GM23248 (cell line): ENCODE results near the gene TP53TG3B. TPM values are rescaled to one million over a fixed set of nuclear protein-coding genes. Genes with fewer than 3 reads are reported as not detected.
"Not testable (repeated sequence)": the region's sequence is repeated elsewhere in the genome, so short reads cannot be mapped to it uniquely, and the experiment has no call there.

Experiments used
- DNase-seq: peaks from one replicate; pipeline ENCODE4 v3.0.0-alpha.2; 2015
- H2AFZ ChIP-seq: fragments of 200-600 bp; sonication (generic); 2 replicates; pipeline ENCODE4 v1.6.1; 2016; ENCODE audit warnings: antibody characterized with exemption
- H3F3A ChIP-seq: fragments of 200-600 bp; sonication (generic); 2 replicates; pipeline ENCODE4 v1.6.1; 2016; ENCODE audit warnings: mild to moderate bottlenecking, antibody characterized with exemption, mixed run types; ENCODE audit not compliant: insufficient read depth
- H3K27ac ChIP-seq: fragments of 200-600 bp; sonication (generic); 2 replicates; pipeline ENCODE4 v1.5.1; 2016; ENCODE audit warnings: mild to moderate bottlenecking
- H3K27me3 ChIP-seq: fragments of 200-600 bp; sonication (generic); replicated peaks from 2 replicates; pipeline ENCODE4 v1.6.1; 2016; ENCODE audit warnings: mild to moderate bottlenecking; ENCODE audit not compliant: insufficient read depth
- H3K36me3 ChIP-seq: fragments of 200-600 bp; sonication (generic); 2 replicates; pipeline ENCODE4 v1.6.1; 2016; ENCODE audit warnings: low read depth, mild to moderate bottlenecking
- H3K4me1 ChIP-seq: fragments of 200-600 bp; sonication (generic); 2 replicates; pipeline ENCODE4 v1.6.1; 2016; ENCODE audit warnings: mild to moderate bottlenecking; ENCODE audit not compliant: insufficient read depth
- H3K4me2 ChIP-seq: fragments of 200-600 bp; sonication (generic); one replicate; pipeline ENCODE4 v1.6.1; 2016; ENCODE audit warnings: mild to moderate bottlenecking; ENCODE audit not compliant: unreplicated experiment
- H3K4me3 ChIP-seq: fragments of 200-600 bp; sonication (generic); 2 replicates; pipeline ENCODE4 v1.5.1; 2016; ENCODE audit warnings: mild to moderate bottlenecking
- H3K79me2 ChIP-seq: fragments of 200-600 bp; sonication (generic); 2 replicates; pipeline ENCODE4 v1.6.1; 2016; ENCODE audit warnings: mild to moderate bottlenecking; ENCODE audit not compliant: insufficient read depth
- H3K9ac ChIP-seq: fragments of 200-600 bp; sonication (generic); 2 replicates; pipeline ENCODE4 v1.6.1; 2016; ENCODE audit warnings: mild to moderate bottlenecking
- H3K9me2 ChIP-seq: fragments of 200-600 bp; sonication (generic); 2 replicates; pipeline ENCODE4 v1.6.1; 2016; ENCODE audit warnings: mixed run types, mild to moderate bottlenecking, moderate library complexity; ENCODE audit not compliant: insufficient read depth
- H3K9me3 ChIP-seq: fragments of 200-600 bp; sonication (generic); one replicate; pipeline ENCODE4 v1.6.1; 2017; ENCODE audit warnings: low read depth
- H4K20me1 ChIP-seq: fragments of 200-600 bp; sonication (generic); 2 replicates; pipeline ENCODE4 v1.6.0; 2016; ENCODE audit not compliant: insufficient read depth
- WGBS, 2 experiments: methylation state at CpG; one replicate each; pipeline ENCODE4 v1.1.6; 2015 to 2017; ENCODE audit warnings: low lambda C conversion rate in 2 of 2, low coverage in 1 of 2; ENCODE audit errors: missing lambda C conversion rate in 2 of 2; 5-methylcytosine and 5-hydroxymethylcytosine counted together
- in situ Hi-C: fragments of 300-500 bp; cut with MboI; formaldehyde crosslinking; loops from 2 replicates; pipeline ENCODE4 v1.15.0; 2020
- polyA plus RNA-seq: library from polyadenylated mRNA; unstranded; fragments of >200 nt; fragmentation: Nextera tagmentation; extraction: Ambion mirVana; gene quantifications from 2 replicates; pipeline ENCODE4 v1.2.1, GENCODE V29; 2016
- total RNA-seq: library from RNA; depleted of rRNA; stranded (reverse); fragments of >200 nt; shearing (Covaris generic); gene quantifications from 2 replicates; pipeline ENCODE4 v1.2.3, GENCODE V29; 2014; rRNA removed

The TP53TG3B gene
- total RNA-seq (not detected in 2 replicates), polyA plus RNA-seq (not detected in 2 replicates)

- H3K36me3 ChIP-seq, H4K20me1 ChIP-seq, H3K27me3 ChIP-seq, DNase-seq, H3F3A ChIP-seq, H3K27ac ChIP-seq, H3K4me3 ChIP-seq, H2AFZ ChIP-seq, in situ Hi-C loops, H3K9ac ChIP-seq, H3K4me1 ChIP-seq, H3K4me2 ChIP-seq, H3K9me3 ChIP-seq, H3K79me2 ChIP-seq, H3K9me2 ChIP-seq: not testable (repeated sequence)
- no CpG with 5 or more reads among the region's 25 CpGs for WGBS, 2 experiments
Measured at GRCh38 chr16:33360541-33360940, at the start of gene TP53TG3B. TP53TG3B (plus strand) TSS chr16:33360841; CDS start chr16:33360909, 68 bp downstream.

DNA sequence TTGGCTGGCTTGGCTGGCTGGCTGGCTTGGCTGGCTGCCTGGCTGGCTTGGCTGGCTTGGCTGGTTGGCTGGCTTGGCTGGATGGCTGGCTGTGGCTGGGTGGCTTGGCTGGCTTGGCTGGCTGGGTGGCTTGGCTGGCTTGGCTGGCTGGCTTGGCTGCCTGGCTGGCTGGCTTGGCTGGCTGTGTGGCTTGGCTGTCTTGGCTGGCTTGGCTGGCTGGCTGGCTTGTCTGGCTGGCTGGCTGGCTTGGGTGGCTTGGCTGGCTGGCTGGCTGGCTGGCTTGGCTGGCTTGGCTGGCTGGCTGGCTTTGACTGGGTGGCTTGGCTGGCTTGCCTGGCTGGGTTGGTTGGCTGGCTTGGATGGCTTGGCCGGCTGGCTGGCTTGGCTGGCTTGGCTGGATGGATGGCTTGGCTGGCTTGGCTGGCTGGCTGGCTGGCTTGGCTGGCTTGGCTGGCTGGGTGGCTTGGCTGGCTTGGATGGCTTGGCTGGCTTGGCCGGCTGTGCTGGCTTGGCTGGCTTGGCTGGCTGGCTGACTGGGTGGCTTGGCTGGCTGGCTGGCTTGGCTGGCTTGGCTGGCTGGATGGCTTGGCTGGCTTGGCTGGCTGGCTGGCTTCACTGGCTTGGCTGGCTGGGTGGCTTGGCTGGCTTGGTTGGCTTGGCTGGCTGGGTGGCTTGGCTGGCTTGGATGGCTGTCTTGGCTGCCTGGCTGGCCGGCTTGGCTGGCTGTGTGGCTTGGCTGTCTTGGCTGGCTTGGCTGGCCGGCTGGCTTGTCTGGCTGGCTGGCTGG lies 24.2 kb upstream of the TP53TG3B start:
- H3K4me1 ChIP-seq, H3K36me3 ChIP-seq, H3K4me3 ChIP-seq, DNase-seq, H3K27ac ChIP-seq, in situ Hi-C loops, H3K79me2 ChIP-seq, H3K4me2 ChIP-seq, H3K9me2 ChIP-seq, H2AFZ ChIP-seq, H3K27me3 ChIP-seq, H4K20me1 ChIP-seq, H3K9me3 ChIP-seq, H3K9ac ChIP-seq, H3F3A ChIP-seq: not testable (repeated sequence)
- 32 to 42% methylated on average over 4 of the region's 4 CpGs for WGBS, 2 experiments

GRCh38 chr16:33337627-33338542 lies 22.8 kb upstream of the TP53TG3B start:
- H3F3A ChIP-seq, H3K4me2 ChIP-seq, H3K9ac ChIP-seq, H3K27ac ChIP-seq, H3K36me3 ChIP-seq, H3K9me3 ChIP-seq, H3K4me1 ChIP-seq, H4K20me1 ChIP-seq, H3K79me2 ChIP-seq, H3K4me3 ChIP-seq, H2AFZ ChIP-seq, H3K9me2 ChIP-seq, in situ Hi-C loops, H3K27me3 ChIP-seq, DNase-seq: not testable (repeated sequence)
- 36 to 45% methylated on average over 5 of the region's 5 CpGs for WGBS, 2 experiments

DNA sequence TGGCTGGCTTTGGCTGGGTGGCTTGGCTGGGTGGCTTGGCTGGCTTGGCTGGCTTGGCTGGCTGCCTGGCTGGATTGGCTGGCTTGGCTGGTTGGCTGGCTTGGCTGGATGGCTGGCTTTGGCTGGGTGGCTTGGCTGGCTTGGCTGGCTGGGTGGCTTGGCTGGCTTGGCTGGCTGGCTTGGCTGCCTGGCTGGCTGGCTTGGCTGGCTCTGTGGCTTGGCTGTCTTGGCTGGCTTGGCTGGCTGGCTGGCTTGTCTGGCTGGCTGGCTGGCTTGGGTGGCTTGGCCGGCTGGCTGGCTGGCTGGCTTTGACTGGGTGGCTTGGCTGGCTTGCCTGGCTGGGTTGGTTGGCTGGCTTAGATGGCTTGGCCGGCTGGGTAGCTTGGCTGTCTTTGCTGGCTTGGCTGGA lies 22.1 kb upstream of the TP53TG3B start:
- H3K9me3 ChIP-seq, result not testable (repeated sequence)

DNA sequence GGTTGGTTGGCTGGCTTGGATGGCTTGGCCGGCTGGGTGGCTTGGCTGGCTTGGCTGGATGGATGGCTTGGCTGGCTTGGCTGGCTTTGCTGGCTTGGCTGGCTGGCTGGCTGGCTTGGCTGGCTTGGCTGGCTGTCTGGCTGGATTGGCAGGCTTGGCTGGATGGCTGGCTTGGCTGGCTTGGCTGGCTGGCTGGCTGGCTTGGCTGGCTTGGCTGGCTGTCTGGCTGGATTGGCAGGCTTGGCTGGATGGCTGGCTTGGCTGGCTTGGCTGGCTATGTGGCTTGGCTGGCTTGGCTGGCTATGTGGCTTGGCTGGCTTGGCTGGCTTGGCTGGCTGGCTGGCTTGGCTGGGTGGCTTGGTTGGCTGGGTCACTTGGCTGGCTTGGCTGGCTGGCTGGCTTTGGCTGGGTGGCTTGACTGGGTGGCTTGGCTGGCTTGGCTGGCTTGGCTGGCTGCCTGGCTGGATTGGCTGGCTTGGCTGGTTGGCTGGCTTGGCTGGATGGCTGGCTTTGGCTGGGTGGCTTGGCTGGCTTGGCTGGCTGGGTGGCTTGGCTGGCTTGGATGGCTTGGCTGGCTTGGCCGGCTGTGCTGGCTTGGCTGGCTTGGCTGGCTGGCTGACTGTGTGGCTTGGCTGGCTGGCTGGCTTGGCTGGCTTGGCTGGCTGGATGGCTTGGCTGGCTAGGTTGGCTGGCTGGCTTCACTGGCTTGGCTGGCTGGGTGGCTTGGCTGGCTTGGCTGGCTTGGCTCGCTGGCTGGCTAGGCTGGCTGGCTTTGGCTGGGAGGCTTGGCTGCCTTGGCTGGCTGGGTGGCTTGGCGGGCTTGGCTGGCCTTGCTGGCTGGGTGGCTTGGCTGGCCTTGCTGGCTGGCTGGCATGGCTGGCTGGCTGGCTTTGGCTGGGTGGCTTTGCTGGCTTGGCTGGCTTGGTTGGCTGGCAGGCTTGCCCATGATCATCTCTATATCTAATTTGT lies 21.3 kb upstream of the TP53TG3B start:
- not testable (repeated sequence) for DNase-seq, H3K4me3 ChIP-seq

More for the DNA sequence above, 22.1 kb upstream of the TP53TG3B start:
- H3K27ac ChIP-seq, in situ Hi-C loops, H3F3A ChIP-seq, H3K27me3 ChIP-seq, H3K4me1 ChIP-seq, H3K9ac ChIP-seq, H3K36me3 ChIP-seq, DNase-seq, H3K4me3 ChIP-seq, H3K4me2 ChIP-seq, H3K9me2 ChIP-seq, H2AFZ ChIP-seq, H4K20me1 ChIP-seq, H3K79me2 ChIP-seq: not testable (repeated sequence)
- 20 to 35% methylated on average over 2 of the region's 2 CpGs for WGBS, 2 experiments

More for the DNA sequence above, 21.3 kb upstream of the TP53TG3B start:
- H3K27me3 ChIP-seq, H3K4me1 ChIP-seq, H3K9ac ChIP-seq, H3K79me2 ChIP-seq, H3K9me3 ChIP-seq, H3K36me3 ChIP-seq, H4K20me1 ChIP-seq, H3K27ac ChIP-seq, in situ Hi-C loops, H3K4me2 ChIP-seq, H3F3A ChIP-seq, H3K9me2 ChIP-seq, H2AFZ ChIP-seq: not testable (repeated sequence)
- WGBS, 2 experiments, result 50 to 61% methylated on average over 3 of the region's 4 CpGs
